ENCODE measurements around the gene ZNF155.
"Not testable (repeated sequence)": the region's sequence is repeated elsewhere in the genome, so short reads cannot be mapped to it uniquely, and the experiment has no call there.

Gene ZNF155

DNA sequence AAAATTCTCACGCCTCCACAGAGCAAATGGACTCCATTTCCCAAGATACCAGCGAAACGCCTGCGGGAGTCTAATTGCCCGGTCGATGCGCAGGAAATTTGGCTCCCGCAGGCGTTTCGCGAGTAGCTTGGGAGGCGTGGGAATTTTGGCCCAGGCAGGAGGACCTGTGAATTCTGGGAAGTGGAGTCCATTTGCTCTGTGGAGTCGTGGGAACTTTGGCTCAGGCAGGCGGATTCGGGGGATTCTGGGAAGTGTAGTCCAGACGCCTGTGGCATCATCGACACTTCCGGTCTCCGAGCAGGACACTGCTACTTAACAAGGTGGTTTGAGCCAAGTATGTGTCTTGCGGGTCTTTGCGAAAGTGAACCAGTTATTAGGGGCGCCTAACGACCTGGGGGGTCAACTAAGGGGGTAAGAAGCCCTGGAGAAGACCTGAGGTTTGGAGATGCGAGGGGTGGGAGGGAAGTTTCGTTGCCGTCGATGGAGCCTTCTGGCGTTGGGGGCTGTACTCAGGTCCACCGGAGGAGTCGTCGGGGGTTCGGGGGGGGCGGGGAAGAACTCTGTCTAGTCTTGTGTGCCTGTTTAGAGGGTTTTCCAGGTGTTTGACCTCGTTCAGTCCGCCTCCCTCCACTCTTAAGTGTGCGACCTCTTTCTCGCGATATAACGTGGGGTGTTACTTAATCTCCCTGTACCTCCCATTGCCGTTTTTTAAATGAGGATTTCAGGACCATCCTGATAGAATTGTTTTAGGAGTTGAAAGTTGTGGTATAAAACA is at the start of gene ZNF155:
Gene ZNF155, plus strand, starts transcription at position 277 of the 775 bp plus-strand sequence. CDS start 4,356 bp downstream, outside the sequence.
- DNase-seq (ENCODE audit: low read depth), result peak; percentile 97

GRCh38 chr19:43934985-43935708 is 48.8 kb upstream of the ZNF155 start, which contains the start of gene ZNF45:
Gene ZNF45 (minus strand): TSS chr19:43935282. CDS start chr19:43922185, 13,097 bp downstream.
- DNase-seq (ENCODE audit: low read depth), result peak; percentile 87

GRCh38 chr19:43936188-43936587 is 47.8 kb upstream of the ZNF155 start:
- DNase-seq (ENCODE audit: low read depth), result no peak

GRCh38 chr19:43939557-43940260 is 44.3 kb upstream of the ZNF155 start:
- no peak for DNase-seq (ENCODE audit: low read depth)

DNA sequence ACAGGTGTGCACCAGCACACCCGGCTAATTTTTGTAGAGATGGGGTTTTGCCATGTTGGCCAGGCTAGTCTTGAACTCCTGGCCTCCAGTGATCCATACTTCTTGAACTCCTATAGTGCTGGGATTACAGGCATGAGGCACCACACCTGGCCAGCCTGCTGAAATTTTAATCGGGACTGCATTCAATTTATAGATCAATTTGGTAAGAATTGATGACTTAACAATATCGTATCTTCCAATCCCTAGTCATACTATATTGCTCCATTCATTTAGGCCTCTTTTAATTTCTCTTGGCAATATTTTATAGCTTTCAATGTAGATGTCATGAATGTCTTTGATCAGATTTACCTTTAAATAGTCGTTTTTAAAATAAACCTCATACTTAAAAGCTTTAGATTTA is 43.3 kb upstream of the ZNF155 start:
- DNase-seq (ENCODE audit: low read depth), result no peak

DNA sequence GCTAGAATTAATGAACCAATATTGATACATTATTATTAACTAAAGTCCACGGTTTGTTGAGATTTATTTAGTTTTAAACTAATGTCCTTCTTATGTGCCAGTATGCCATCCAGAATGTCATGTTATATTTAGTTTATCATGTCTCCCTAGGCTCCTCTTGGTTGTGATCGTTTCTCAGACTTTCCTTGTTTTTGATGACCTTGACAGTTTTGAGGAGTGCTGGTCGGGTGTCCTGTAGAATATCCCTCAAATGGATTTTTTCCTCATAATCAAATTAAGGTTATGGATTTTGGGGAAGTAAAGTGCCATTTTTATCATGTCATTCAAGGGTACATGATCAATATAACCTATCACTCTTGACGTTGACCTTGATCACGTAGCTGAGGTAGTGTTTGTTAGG is 42.8 kb upstream of the ZNF155 start:
- no peak for DNase-seq (ENCODE audit: low read depth)

DNA sequence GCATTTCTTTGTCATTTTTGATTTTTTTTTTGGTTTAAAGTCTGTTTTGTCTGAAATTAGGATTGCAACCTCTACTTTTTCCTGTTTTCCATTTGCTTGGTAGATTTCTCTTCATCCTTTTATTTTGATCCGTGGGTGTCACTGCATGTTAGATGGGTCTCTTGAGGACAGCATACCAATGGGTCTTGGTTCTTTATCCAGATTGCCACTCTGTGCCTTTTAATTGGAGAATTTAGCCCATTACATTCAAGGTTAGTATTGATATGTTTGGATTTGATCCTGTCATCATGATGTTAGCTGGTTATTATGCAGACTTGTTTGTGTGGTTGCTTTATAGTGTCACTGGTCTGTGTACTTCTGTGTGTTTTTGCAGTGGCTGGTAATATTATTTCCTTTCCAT is 36.6 kb upstream of the ZNF155 start:
- DNase-seq (ENCODE audit: low read depth), result not testable (repeated sequence)

DNA sequence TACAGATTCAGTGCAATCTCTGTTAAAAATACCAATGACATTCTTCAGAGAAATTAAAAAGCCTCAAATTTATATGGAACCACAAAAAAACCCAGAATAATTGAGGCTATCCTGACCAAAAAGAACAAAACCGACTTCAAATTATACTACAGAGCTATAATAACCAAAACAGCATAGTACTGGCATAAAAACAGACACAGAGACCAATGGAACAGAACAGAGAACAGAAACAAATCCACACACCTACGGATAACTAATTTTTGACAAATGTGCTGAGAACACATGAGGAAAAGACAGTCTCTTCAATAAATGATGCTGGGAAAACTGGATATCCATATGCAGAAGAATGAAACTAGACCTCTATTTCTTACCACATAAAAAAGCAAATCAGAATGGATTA is 34.2 kb upstream of the ZNF155 start:
- DNase-seq (ENCODE audit: low read depth), result not testable (repeated sequence)

DNA sequence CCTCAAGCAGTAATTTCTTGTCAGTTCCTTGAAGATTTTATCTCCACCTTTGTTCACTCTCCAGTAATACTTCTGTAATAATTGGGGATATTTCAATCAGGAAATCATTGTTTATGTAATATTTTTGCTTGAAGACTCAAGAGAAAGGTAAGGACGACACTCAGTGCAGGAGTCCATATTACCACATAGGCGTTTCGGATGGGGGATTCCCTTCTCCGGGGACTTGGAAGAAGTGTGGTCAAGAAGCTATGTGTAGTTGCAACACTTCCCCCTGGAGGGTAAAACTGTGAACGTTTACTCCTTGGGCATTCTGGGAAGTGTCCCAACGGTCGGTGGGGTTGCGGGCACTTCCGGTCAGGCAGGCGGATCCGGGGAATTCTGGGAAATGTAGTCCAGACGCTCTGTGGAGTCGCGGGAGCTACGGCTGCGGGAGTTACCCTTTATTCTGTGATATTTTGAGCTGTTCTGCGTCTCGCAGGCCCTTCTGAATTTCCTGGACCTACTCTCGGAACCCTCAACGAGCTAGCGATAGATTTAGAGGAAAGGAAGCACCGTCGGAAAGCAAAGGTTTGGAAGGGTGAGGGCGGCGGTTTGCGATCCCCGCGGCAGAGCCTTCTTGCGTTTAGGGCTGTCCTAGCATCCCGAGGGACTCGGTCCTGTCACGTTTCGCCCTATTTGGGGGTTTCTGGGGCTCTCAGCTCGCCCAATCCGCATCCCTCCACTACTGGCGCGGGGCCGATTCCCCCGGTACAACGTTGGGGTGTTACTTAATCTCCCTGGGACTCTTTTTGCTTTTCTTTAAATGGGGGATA is 32.9 kb upstream of the ZNF155 start, which contains the start of gene ZNF221:
Gene ZNF221, plus strand, starts transcription at position 395 of the 812 bp plus-strand sequence. CDS start 11,499 bp downstream, outside the sequence.
- peak; percentile 100 for DNase-seq (ENCODE audit: low read depth)

DNA sequence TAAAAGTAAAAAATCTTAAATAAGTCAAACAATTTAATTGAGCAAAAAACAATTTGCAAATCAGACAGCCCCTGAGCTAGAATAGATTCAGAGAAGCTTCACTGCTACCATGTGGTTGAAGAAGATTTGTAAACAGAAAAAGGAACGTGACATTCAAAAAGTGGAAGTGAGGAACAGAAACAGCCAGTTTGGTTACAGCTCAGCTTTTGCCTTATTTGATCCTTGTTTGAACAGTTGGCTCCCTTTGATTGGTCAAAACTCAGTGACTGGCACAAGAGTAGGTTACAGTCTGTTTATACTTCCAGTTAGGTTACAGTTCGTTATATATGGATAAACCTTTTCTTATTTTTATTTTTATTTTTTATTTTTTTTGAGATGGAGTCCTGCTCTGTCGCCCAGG is 27.2 kb upstream of the ZNF155 start:
- DNase-seq (ENCODE audit: low read depth), result no peak

- DNase-seq (ENCODE audit: low read depth), result peak; percentile 48
These were observed 26.1 kb upstream of the ZNF155 start for GRCh38 chr19:43957891-43958290.

- no peak for DNase-seq (ENCODE audit: low read depth)
These were observed 23.6 kb upstream of the ZNF155 start for GRCh38 chr19:43960411-43960810.

- DNase-seq (ENCODE audit: low read depth), result peak; percentile 26
These were observed 17.8 kb upstream of the ZNF155 start for GRCh38 chr19:43966079-43966694.

GRCh38 chr19:43976732-43977131 is 7.3 kb upstream of the ZNF155 start:
- no peak for DNase-seq (ENCODE audit: low read depth)

DNA sequence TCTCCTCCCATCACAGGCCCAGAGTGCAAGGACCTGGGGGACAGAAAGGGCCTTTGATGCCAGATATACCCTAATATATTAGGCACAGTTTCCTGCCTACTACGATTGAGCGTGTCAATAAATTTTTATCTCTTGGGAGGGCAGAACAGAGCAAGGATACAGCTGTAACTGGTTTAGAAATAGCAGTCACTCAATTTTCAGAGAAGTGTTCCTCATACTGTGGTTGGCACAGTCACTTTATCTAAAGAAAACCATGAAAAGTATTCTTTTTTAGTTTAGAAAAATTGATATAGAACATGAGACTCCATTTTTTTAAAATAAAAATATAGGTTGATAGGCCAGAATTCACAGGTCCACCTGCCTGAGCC is 460 bp upstream of the ZNF155 start:
- DNase-seq (ENCODE audit: low read depth), result no peak

DNA sequence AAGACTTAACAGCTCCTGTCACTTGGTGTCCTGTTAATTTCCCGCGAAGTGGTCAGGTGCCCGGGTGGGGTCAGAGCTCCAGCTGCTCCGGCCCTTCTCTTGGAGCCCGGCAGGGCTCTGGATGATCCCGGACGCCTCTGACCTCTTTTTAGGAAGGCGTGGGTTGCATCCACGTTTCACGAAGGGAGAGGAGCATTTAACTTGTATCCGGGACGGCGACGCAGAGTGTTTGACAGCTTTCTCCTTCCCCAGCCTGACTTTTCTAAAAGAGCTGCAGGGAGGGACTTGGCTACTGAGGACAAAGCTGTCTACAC is 656 bp downstream of the ZNF155 start:
- DNase-seq (ENCODE audit: low read depth), result no peak

DNA sequence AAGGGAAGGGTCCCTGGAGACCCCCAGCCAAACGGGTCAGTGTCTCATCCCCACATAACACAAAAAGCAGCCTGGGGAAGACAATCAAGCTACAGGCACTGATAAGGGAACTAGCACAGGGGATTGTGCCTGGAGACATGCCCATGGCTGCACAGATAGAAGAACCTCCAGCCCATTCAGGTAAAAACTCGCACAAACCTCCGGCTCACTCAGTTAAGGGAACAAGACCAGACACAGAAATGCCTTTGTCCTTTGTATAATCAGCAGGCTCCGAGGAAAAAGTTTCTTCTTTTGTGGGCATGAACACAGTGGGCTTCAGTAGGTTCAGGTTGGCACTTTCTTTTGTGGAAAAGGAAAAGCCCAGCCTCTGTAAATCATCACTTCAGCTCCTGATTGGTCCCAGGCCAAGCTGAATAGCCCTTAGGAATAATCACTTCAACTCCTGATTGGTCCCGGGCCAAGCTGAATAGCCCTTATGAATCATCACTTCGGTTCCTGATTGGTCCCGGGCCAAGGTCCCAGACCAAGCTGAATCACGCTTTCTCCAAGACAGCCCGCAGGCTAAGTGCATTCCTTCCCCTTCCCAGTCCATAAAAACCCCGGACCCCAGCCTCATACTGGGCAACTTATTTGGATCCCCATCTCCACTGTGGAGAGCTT is 13.8 kb downstream of the ZNF155 start:
- DNase-seq (ENCODE audit: low read depth), result peak; percentile 4

DNA sequence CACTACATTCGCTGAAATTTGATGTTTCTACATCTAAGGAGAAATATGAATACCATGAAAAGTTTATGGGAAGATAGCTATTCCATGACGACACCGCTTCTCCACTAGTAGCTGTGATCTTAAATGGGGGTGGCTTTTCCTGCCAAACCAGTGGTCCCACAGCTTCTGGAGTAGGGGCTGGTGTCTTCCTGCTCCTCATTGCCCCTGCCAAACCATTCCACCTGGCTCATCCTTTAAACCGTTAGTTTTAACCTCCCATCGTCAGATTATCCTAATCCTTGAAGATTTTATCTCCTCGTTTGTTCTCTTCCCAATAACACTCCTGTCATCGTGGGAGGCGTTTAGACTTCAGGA is 18.2 kb downstream of the ZNF155 start:
- no peak for DNase-seq (ENCODE audit: low read depth)

GRCh38 chr19:44002566-44003460 is 18.8 kb downstream of the ZNF155 start, which contains the start of gene ZNF230:
Gene ZNF230 (plus strand): TSS chr19:44002957. CDS start chr19:44007079, 4,122 bp downstream.
- DNase-seq (ENCODE audit: low read depth), result peak; percentile 95

All from amniotic epithelial cell (primary cell).